Activated effector memory CD4-positive, alpha-beta T cell treated with anti-CD3 and anti-CD28 coated beads, Interleukin-2, amount 50 U/mL, for 16 hours (primary cell): ENCODE results near the gene BMI1.

Source experiments
- DNase-seq: peaks from one replicate; pipeline ENCODE4 v3.0.0-alpha.2; 2020

Gene BMI1

DNA sequence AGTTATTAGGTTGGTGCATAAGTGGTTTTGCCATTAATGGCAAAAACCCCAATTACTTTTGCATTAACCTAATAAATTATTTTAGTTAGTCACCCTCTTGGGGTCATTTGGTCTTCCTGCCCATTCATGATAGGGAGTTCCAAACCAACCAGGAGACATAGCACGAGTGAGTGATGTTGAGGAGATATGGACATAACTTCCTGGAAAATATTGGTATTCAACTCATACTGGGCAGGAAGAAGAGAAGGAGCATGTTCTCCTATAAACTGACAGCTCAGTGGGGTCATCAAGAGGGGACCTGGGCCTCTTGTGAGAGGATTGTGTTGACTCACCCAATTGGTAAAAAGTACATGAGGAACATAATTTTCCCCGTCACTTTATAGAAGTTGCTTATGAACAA, 48.1 kb downstream of the BMI1 start:
- no peak for DNase-seq

DNA sequence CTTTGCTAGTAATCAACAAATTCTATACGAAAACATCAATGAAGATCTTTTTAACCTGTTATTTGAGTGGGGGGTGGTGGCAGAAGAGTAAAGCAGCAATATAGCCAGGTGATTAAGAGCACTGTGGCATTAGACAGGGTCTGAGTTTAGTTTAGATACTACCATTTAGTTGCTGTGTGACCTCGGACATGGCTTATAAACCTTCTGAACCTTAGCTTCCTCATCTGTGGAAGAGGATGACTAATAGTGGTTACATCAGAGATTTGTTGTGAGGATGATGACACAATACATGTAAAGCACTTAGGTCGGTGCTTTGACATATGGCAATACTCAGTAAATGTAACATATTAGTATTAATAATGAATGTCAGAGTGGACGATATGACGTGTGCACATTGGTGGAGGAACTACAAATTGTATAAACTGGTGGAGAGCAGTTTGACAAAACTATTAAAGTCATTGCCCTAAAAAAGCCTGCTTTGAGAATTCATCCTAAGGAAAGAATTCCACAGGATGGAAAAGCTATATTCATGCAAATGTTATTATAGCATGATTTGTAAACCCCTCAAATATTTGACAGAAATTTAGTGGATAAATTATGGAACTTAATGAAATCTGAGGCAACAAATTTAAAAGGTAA, 48.7 kb downstream of the BMI1 start:
- no peak for DNase-seq

GRCh38 chr10:22370320-22370719, 49.4 kb downstream of the BMI1 start:
- DNase-seq = no peak

GRCh38 chr10:22372298-22372697, 51.4 kb downstream of the BMI1 start:
- DNase-seq = no peak

DNA sequence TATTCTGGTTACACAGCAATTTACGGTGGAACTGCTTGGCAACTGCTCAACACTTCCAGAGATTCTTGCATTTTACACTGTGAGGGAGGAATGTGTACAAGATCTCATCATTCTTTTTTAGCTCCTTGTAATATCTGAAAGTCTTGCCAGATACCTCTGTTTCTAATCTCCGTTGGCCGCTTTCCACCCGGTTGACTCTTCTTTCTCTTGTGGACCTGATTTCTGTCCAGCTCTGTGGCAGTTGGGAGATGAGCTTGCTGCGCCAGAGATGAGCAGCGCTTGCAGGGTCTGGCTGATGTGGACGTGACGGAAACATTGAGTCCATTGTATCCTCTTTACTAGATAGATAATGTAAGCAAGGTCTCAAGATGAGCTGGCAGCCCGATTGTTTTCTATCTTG, 52.0 kb downstream of the BMI1 start:
- DNase-seq = no peak

GRCh38 chr10:22374489-22375126, 53.7 kb downstream of the BMI1 start:
- DNase-seq = no peak

GRCh38 chr10:22379059-22379458, 58.2 kb downstream of the BMI1 start:
- peak; percentile 69 for DNase-seq
